Sigmoid colon (tissue), 3 donors: ENCODE results near the gene UBE2S.

Source experiments
- POLR2A ChIP-seq, 2 donors: fragments of 450-650 bp; IDR thresholded peaks; one replicate each; pipeline ENCODE4 v1.6.1; 2016; ENCODE audit warnings: antibody characterized with exemption in 2 of 2, mild to moderate bottlenecking in 2 of 2, moderate library complexity in 2 of 2
- TF ChIP-seq, protein P1 (sequence below), 4 experiments: fragments of 450-650 bp in 3 of 4; fragments of 200-600 bp in 1 of 4; IDR thresholded peaks; one replicate each; pipeline ENCODE4 v1.5.1; 2016 to 2019; ENCODE audit warnings: antibody characterized with exemption in 4 of 4, mild to moderate bottlenecking in 3 of 4, moderate library complexity in 2 of 4

DNA sequence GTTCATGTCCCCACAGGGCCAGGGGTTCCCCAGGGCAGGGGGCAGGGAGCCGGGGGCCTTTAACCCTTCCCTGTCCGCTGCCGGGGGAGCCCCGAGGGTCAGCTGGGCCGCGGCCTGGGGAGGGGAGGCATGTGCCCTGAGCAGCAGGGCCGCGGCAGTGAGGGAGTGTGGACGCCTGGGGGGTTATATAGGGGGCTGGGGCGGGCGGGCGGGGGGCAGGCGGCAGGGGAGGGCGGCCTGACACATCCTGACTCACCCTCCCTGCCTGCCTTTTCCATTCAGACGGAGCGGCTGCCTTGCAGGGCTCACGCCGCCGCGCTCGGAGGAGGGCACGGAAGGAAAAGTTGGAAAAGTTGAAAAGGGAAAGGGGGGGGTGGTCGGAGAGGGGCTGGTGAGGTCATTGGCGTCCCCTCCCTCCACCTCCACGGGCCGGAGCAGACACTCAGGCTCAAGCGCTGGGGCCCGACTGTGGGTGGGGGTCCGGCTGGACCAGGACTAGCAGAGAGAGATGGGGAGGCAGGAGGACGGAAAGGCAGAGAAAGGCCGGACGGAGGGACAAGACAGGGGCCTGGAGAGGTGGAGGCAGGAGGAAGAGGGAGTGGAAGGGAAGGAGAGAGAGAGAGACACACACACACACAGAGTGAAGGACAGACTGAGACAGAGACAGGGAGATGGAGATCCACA lies 37.1 kb downstream of the UBE2S start, which contains the start of gene IL11:
- TF ChIP-seq, protein P1, sequence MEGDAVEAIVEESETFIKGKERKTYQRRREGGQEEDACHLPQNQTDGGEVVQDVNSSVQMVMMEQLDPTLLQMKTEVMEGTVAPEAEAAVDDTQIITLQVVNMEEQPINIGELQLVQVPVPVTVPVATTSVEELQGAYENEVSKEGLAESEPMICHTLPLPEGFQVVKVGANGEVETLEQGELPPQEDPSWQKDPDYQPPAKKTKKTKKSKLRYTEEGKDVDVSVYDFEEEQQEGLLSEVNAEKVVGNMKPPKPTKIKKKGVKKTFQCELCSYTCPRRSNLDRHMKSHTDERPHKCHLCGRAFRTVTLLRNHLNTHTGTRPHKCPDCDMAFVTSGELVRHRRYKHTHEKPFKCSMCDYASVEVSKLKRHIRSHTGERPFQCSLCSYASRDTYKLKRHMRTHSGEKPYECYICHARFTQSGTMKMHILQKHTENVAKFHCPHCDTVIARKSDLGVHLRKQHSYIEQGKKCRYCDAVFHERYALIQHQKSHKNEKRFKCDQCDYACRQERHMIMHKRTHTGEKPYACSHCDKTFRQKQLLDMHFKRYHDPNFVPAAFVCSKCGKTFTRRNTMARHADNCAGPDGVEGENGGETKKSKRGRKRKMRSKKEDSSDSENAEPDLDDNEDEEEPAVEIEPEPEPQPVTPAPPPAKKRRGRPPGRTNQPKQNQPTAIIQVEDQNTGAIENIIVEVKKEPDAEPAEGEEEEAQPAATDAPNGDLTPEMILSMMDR (IDR thresholded peaks at IDR 0.05): no peak
- TF ChIP-seq POLR2A (IDR thresholded peaks at IDR 0.05): no peak
